RWPE1 (cell line): ENCODE data around the gene DDX27.
A peak's percentile ranks its signal among the peaks of the same experiment; 100 is the strongest.

Experiments
- CTCF ChIA-PET: fragments of 350-600 bp; sonication (Branson Sonifier 250); formaldehyde crosslinking; extraction: SDS; loops from one replicate; lab custom pipeline; 2021; lab: Yijun Ruan, JAX
- POLR2A ChIA-PET: fragments of 400-600 bp; formaldehyde crosslinking; extraction: SDS; loops from one replicate; lab custom pipeline; 2020; ENCODE audit warnings: antibody characterized with exemption; ENCODE audit not compliant: low non-redundant PET; lab: Yijun Ruan, JAX
- DNase-seq: peaks from one replicate; pipeline ENCODE4 v3.0.0; 2012; ENCODE audit warnings: low spot score
- H3K27ac ChIP-seq: fragments of 450-650 bp; 2 replicates; pipeline ENCODE4 v1.5.1; 2017
- TF ChIP-seq, protein P1 (sequence below): fragments of 450-650 bp; conservative IDR thresholded peaks from 2 replicates; pipeline ENCODE4 v1.5.1; 2017; ENCODE audit warnings: low read depth, mild to moderate bottlenecking

The DDX27 gene

DNA sequence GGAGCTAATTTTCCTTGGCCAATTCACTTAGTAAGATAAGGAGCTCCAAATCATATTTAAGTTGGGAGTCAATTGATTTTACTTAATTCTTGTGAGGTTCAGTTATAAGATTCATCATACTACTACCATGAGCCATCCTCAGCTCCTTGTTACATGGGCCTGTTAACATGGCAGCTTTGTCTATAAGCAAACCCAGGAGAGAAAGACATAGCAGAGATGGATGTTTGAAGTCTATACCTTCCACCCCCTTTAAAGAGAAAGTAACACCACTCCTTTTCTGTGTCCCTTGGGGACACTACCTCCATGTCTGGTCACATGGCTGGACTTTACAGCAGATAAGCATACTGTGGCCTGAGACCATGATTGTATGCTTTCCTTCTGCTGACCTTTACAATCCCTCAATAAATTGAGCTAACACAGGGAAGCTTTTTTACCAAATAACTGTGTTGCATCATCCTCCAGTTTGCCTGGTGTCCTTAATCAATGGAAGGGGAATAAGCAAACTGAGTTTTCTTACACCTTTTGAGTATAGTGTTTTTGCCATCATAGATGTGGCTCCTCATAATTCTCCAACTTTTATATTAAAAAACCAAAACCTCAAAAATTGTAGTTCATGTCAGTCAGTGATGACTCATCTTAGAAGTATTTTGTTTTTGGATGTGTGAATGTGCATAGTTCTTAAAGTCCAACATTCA, 68.5 kb downstream of the DDX27 start:
- TF ChIP-seq, protein P1, sequence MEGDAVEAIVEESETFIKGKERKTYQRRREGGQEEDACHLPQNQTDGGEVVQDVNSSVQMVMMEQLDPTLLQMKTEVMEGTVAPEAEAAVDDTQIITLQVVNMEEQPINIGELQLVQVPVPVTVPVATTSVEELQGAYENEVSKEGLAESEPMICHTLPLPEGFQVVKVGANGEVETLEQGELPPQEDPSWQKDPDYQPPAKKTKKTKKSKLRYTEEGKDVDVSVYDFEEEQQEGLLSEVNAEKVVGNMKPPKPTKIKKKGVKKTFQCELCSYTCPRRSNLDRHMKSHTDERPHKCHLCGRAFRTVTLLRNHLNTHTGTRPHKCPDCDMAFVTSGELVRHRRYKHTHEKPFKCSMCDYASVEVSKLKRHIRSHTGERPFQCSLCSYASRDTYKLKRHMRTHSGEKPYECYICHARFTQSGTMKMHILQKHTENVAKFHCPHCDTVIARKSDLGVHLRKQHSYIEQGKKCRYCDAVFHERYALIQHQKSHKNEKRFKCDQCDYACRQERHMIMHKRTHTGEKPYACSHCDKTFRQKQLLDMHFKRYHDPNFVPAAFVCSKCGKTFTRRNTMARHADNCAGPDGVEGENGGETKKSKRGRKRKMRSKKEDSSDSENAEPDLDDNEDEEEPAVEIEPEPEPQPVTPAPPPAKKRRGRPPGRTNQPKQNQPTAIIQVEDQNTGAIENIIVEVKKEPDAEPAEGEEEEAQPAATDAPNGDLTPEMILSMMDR = no peak
- no peak overlapping the region for H3K27ac ChIP-seq
- DNase-seq = no peak
- ChIA-PET POLR2A (interaction anchor here (1.1 kb wide), 1 partner anchor 9 kb away, joined by 4 read pairs; no protein-coding TSS in a partner anchor), CTCF (interaction anchor here (0.6 to 1.2 kb wide), 2 partner anchors 33 to 96 kb away, joined by 3 to 4 read pairs; no protein-coding TSS in a partner anchor)

DNA sequence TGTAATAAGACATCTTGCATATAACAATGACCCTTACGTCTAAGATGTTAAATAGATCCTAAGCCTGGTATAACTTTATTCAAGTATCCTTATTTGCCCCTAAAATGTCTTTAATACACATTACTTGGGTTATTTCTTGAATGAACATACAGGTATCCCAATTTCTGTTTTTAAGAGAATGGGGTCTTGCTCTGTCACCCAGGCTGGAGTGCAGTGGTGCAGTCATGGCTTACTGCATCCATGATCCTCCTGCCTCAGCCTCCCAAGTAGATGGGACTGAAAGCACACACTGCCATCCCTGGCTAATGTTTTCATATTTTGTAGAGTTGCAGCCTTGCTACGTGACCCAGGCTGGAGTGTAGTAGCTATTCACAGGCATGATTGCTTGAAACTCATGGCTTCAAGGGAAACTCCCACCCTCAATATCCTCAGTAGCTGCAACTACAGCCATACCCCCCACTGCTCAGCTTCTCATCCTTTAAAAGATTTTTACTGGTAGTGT, 69.1 kb downstream of the DDX27 start:
- POLR2A ChIA-PET = no interaction called here
- DNase-seq = no peak
- TF ChIP-seq, protein P1 = no peak
- peak overlapping the region; percentile 36; the same call in 1 of the 2 replicates for H3K27ac ChIP-seq
- CTCF ChIA-PET = interaction anchor here (0.6 to 1.2 kb wide), 2 partner anchors 32 to 96 kb away, joined by 3 to 4 read pairs; no protein-coding TSS in a partner anchor

DNA sequence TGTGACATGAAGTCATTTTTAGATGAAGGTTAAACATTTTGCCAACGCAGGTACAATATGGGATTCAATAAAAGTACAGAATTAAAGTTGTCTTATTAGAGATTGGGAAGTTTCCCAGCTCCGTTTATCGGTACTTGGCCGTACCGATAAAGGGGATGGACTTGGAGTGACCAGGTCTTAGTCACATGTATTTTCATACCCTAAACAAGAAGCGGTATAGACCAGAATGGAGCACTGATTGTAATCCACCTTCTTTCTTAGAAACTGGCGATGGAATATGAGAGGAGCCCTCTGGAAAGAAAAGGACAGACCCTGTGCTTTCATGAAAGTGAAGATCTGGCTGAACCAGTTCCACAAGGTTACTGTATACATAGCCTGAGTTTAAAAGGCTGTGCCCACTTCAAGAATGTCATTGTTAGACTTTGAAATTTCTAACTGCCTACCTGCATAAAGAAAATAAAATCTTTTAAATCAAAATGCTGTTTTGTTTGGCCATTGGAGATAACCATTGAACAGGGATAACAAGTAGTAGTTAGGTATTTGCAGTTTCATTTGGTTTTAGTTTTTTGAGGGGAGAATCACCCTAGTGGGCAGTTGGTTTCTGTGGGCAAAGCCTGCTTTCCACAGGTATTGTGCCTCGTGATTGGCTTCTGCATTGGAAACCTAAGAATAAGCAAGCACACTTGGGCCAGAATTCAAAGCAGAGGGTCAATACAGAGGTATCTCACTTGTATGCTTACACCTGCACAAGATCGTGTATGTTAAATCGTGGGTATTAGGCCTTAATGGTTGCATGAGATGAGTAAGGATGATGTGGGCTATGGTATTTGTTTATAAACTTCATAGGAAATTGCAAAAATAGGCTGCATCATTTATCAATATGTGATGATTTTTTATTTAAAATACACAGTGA, 69.8 kb downstream of the DDX27 start:
- CTCF ChIA-PET = interaction anchor here (1.2 kb wide), 1 partner anchor 31 kb away, joined by 4 read pairs; no protein-coding TSS in a partner anchor

DNA sequence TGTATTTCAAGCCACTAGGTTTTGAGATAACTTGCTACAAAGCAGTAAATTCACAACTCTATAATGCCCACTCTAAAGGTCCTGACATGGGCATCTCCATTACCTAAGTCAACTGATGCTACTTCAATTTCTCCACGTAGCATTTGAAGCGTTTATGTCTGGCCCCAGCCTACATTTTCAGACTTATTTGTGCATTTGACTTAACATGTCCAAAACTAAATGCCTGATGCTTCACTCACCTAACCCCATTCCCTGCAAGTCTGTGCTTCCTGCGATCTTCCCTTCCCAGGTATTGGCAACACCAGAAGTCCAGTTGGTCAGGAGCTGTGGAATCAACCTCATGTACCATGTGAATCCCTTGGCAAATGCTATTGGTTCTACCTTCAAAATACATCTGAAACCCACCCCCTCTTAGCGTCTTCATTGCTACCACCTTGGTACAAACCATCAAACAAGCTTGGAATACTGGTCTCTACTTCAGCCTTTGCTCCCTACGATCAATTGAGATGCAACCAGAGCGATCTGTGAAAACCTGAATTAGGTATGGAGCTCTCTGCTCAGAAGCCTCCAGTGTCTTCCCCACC, 71.5 kb downstream of the DDX27 start:
- CTCF ChIA-PET = interaction anchor here (0.6 to 0.8 kb wide), 2 partner anchors 318 to 619 kb away, joined by 3 to 4 read pairs; no protein-coding TSS in a partner anchor
- POLR2A ChIA-PET = interaction anchor here (0.7 kb wide), 1 partner anchor 71 kb away, joined by 4 read pairs; no protein-coding TSS in a partner anchor
- TF ChIP-seq, protein P1 = no peak
- DNase-seq = no peak
- H3K27ac ChIP-seq = no peak overlapping the region

More for the DNA sequence above, 69.8 kb downstream of the DDX27 start:
- no peak for DNase-seq
- POLR2A ChIA-PET = interaction anchor here (0.6 kb wide), 2 partner anchors 13 to 46 kb away, joined by 3 to 4 read pairs; no protein-coding TSS in a partner anchor
- 0 out of 2 replicates have a peak overlapping the region, but pooled peaks have one; percentile 28 for H3K27ac ChIP-seq
- TF ChIP-seq, protein P1 = no peak

DNA sequence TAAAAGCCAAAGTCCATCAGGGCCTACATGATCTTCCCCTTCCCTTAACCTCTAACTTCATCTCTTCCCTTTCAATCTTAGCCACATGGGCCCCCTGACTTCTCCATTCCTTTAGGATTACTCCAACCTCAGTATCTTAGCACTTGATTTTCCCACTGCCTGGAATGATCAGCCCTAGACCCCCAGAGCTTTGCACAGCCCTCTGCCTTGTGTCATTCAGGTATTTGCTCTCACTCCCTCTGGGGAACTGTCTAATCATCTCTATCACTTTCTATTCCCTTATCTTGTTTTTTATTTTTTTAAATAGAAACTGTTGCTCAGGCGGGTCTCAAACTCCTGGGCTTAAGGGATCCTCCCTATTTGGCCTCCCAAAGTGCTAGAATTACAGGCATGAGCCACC, 72.0 kb downstream of the DDX27 start:
- TF ChIP-seq, protein P1 = no peak
- H3K27ac ChIP-seq = no peak overlapping the region
- no peak for DNase-seq
- ChIA-PET CTCF (interaction anchor here (0.6 to 1.1 kb wide), 3 partner anchors 193 to 618 kb away, joined by 3 to 4 read pairs (median 3); no protein-coding TSS in a partner anchor), POLR2A (no interaction called here)
